ENCODE data around the gene EXOC6B. TPM values are rescaled to one million over a fixed set of nuclear protein-coding genes. Genes with fewer than 3 reads are reported as not detected.

EXOC6B gene
- total RNA-seq, 1 donor from 2014 or later = 104 TPM

DNA sequence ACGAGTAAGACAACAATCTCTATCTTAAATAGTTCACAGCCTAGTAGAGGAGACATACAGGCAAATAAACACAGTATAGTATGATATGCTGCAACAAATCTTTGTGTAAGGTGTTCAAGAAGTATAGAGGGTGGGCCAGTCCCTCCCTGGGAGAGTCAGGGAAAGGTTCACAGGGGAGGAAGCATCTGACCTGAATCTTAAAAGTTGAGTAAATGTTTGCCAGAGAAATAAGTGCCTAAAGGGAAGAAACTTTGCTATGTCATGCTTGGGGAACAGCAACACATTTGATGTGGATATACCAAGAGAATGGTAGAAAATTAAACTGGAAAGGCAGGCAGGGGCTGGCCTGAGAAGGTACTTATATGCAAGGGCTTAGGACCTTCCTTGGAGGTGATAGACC is 552.4 kb downstream of the EXOC6B start:
- Mint-ChIP-seq H3K4me1 (peaks cover 94% of the 10 kb centered on the region), H3K4me3 (peak overlapping the region; percentile 5), H3K27ac (peak overlapping the region; percentile 96), H3K36me3 (peaks cover 3% of the 10 kb centered on the region), H3K27me3 (ENCODE audit: low read depth) (no peaks in the 10 kb centered on the region), H3K9me3 (no peaks in the 10 kb centered on the region)
- TF ChIP-seq, protein P1, sequence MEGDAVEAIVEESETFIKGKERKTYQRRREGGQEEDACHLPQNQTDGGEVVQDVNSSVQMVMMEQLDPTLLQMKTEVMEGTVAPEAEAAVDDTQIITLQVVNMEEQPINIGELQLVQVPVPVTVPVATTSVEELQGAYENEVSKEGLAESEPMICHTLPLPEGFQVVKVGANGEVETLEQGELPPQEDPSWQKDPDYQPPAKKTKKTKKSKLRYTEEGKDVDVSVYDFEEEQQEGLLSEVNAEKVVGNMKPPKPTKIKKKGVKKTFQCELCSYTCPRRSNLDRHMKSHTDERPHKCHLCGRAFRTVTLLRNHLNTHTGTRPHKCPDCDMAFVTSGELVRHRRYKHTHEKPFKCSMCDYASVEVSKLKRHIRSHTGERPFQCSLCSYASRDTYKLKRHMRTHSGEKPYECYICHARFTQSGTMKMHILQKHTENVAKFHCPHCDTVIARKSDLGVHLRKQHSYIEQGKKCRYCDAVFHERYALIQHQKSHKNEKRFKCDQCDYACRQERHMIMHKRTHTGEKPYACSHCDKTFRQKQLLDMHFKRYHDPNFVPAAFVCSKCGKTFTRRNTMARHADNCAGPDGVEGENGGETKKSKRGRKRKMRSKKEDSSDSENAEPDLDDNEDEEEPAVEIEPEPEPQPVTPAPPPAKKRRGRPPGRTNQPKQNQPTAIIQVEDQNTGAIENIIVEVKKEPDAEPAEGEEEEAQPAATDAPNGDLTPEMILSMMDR (IDR thresholded peaks at IDR 0.05; ENCODE audit: unreplicated experiment) = no peak
- DNase-seq (ENCODE audit: low spot score in 2 of 2, unreplicated experiment in 2 of 2) = no peak

DNA sequence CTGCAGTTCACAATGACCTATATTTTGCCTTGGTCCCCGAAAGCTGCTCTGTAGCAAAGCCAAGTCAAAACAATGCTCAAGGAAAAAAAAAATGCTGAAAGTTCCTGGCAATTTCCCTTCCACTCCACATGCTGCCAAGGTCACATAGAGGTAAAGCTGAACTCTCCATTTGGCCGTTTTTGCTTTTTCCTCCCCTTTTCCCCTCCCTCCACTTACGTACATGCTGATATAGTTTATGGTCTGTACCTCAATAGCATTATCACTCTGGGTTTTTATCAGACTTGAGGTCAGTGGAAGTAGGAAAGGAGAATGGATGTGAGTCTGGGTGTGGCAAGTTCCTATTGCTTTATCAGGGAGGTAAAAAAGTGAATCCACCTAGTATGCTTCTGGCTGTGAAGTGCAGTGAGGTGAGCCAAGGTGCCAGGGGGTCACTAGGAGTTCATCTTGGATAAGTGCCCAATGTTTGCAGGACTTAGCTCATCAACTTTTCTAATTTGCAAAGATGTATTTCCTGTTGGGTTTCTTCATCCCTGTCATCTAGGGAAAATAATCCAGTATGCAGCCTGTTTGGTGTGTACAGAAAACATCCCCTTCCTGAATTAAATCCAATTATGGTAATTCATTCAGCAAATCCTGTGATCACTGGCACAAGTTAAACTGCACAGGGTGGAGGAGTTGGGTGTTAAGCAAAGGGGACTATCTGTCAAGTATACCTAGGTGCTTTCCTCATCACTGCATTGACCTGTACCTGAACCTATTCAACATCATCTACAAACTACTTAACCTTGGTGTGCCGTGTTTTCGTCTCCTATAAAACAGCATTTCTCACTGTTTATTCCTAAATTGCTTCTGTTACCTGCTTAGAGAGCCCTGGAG is 553.8 kb downstream of the EXOC6B start:
- peaks cover 11% of the 10 kb centered on the region for H3K36me3 Mint-ChIP-seq
- H3K9me3 Mint-ChIP-seq = no peaks in the 10 kb centered on the region
- DNase-seq (ENCODE audit: low spot score in 2 of 2, unreplicated experiment in 2 of 2) = peak in 1 of 2 experiments; percentile 60
- no peaks in the 10 kb centered on the region for H3K27me3 Mint-ChIP-seq (ENCODE audit: low read depth)
- peak overlapping the region; percentile 2 for H3K4me3 Mint-ChIP-seq
- peaks cover 83% of the 10 kb centered on the region for H3K4me1 Mint-ChIP-seq
- TF ChIP-seq, protein P1 (IDR thresholded peaks at IDR 0.05; ENCODE audit: unreplicated experiment) = no peak
- H3K27ac Mint-ChIP-seq = peak overlapping the region; percentile 96

DNA sequence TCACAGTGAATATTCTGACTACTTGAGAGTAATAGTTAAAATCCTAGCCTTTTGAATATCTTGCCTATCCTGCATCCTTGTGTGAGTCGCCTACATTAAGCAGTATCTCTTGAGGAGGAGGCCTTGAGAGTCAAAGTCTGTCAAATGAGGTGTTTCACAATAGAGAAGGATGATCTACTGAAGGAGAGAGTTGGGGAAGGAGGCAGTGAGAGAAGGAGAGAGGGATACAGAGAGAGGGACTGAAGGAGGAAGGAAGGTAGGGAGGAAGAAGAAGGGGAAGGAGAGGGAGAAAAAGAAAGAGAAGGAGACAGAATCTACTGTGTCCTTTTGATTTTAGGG is 554.6 kb downstream of the EXOC6B start:
- H3K4me3 Mint-ChIP-seq = no peak overlapping the region
- no peak for DNase-seq (ENCODE audit: low spot score in 2 of 2, unreplicated experiment in 2 of 2)
- H3K36me3 Mint-ChIP-seq = peaks cover 13% of the 10 kb centered on the region
- no peaks in the 10 kb centered on the region for H3K27me3 Mint-ChIP-seq (ENCODE audit: low read depth)
- H3K4me1 Mint-ChIP-seq = peaks cover 76% of the 10 kb centered on the region
- H3K9me3 Mint-ChIP-seq = no peaks in the 10 kb centered on the region
- peak overlapping the region; percentile 96 for H3K27ac Mint-ChIP-seq
- TF ChIP-seq, protein P1 (IDR thresholded peaks at IDR 0.05; ENCODE audit: unreplicated experiment) = no peak

DNA sequence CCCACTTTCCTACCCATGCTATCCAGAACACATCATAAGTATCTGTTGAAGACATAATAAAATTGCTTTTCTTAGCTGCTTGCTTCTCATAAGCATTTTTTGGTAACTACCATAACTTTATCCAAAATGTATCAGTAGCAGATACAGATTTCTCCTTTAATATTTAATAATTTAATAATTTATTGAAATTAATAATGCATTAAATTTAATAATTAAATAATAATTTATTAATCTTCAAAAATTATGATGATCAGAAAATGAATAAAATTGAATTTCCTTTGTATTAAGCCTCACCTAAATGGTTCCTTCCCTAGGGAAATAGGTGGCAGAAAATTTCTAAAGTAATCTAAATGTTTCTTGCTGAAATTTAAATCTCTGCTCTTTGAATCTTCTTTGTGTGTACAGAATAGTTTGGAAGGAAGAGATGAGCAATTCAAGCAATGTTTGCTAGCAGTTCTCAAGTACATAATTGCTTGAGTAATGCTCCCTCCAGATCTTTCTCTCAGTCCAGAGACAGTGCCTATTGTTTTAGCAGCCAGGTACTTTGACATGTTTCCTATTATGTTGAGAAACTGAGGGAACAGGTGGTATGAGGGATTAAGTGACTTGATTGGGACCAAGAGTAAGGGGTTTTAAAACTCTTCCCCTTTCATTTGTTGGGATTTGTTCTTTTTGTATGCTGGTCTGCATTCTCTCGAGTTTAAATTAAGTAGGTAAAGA is 555.1 kb downstream of the EXOC6B start:
- no peak overlapping the region for H3K4me3 Mint-ChIP-seq
- H3K27me3 Mint-ChIP-seq (ENCODE audit: low read depth) = no peaks in the 10 kb centered on the region
- H3K27ac Mint-ChIP-seq = peak overlapping the region; percentile 97
- TF ChIP-seq, protein P1 (IDR thresholded peaks at IDR 0.05; ENCODE audit: unreplicated experiment) = no peak
- peaks cover 71% of the 10 kb centered on the region for H3K4me1 Mint-ChIP-seq
- H3K36me3 Mint-ChIP-seq = peaks cover 13% of the 10 kb centered on the region
- no peaks in the 10 kb centered on the region for H3K9me3 Mint-ChIP-seq
- no peak for DNase-seq (ENCODE audit: low spot score in 2 of 2, unreplicated experiment in 2 of 2)

GRCh38 chr2:72263776-72264060 is 562.1 kb downstream of the EXOC6B start:
- H3K27me3 Mint-ChIP-seq (ENCODE audit: low read depth) = no peaks in the 10 kb centered on the region
- H3K36me3 Mint-ChIP-seq = peaks cover 16% of the 10 kb centered on the region
- no peak for DNase-seq (ENCODE audit: low spot score in 2 of 2, unreplicated experiment in 2 of 2)
- H3K4me1 Mint-ChIP-seq = peaks cover 62% of the 10 kb centered on the region
- peak overlapping the region; percentile 95 for H3K27ac Mint-ChIP-seq
- H3K4me3 Mint-ChIP-seq = no peak overlapping the region
- H3K9me3 Mint-ChIP-seq = no peaks in the 10 kb centered on the region
- TF ChIP-seq, protein P1 (IDR thresholded peaks at IDR 0.05; ENCODE audit: unreplicated experiment) = no peak
